Keratinocyte (primary cell): Measurements from ENCODE around the gene CLCN7. TPM values are rescaled to one million over a fixed set of nuclear protein-coding genes. Genes with fewer than 3 reads are reported as not detected.

ENCODE experiments used
- DNase-seq: peaks from one replicate; pipeline ENCODE4 v3.0.0-alpha.2; 2011; ENCODE audit warnings: low read depth, missing footprints, low spot score
- FAIRE-seq: peaks from 2 replicates; lab custom pipeline; 2011; peaks lifted over from hg19 to GRCh38; lab: Jason Lieb, UNC
- H2AFZ ChIP-seq: 2 replicates; pipeline ENCODE4 v1.6.0; 2012; ENCODE audit warnings: low read length, control low read depth, inconsistent platforms; ENCODE audit not compliant: control insufficient read depth
- H3K27ac ChIP-seq: 2 replicates; pipeline ENCODE4 v1.5.1; 2011; ENCODE audit warnings: low read length; ENCODE audit not compliant: control insufficient read depth, insufficient read depth
- H3K27me3 ChIP-seq: 3 replicates; pipeline ENCODE4 v1.6.0; 2011; ENCODE audit warnings: low read length; ENCODE audit not compliant: control insufficient read depth, insufficient read depth; ENCODE audit errors: extremely low read depth
- H3K36me3 ChIP-seq, 2 experiments: 2 replicates in 1 of 2; 3 replicates in 1 of 2; pipeline ENCODE4 v1.5.1; 2011; ENCODE audit warnings: low read length in 2 of 2, mild to moderate bottlenecking in 1 of 2; ENCODE audit not compliant: control insufficient read depth in 2 of 2, insufficient read depth in 2 of 2; ENCODE audit errors: extremely low read depth in 1 of 2
- H3K4me1 ChIP-seq: 3 replicates; pipeline ENCODE4 v1.5.1; 2011; ENCODE audit warnings: low read length; ENCODE audit not compliant: control insufficient read depth, insufficient read depth; ENCODE audit errors: extremely low read depth
- H3K4me2 ChIP-seq: 3 replicates; pipeline ENCODE4 v1.6.0; 2011; ENCODE audit warnings: low read depth, low read length; ENCODE audit not compliant: control insufficient read depth, insufficient read depth; ENCODE audit errors: extremely low read depth
- H3K4me3 ChIP-seq, 3 experiments: fragments of 200-600 bp in 1 of 3; sonication (generic) in 1 of 3; 2 replicates in 2 of 3; 3 replicates in 1 of 3; pipeline ENCODE4 v1.5.1; 2011 to 2016; ENCODE audit warnings: low read length in 3 of 3, mild to moderate bottlenecking in 3 of 3, control low read depth in 2 of 3, inconsistent platforms in 1 of 3, low read depth in 1 of 3, mixed read lengths in 1 of 3, mixed run types in 1 of 3, moderate library complexity in 1 of 3; ENCODE audit not compliant: control insufficient read depth in 2 of 3, insufficient read depth in 2 of 3; ENCODE audit errors: extremely low read depth in 1 of 3
- H3K79me2 ChIP-seq: 2 replicates; pipeline ENCODE4 v1.6.0; 2012; ENCODE audit warnings: low read length; ENCODE audit not compliant: control insufficient read depth, insufficient read depth
- H3K9ac ChIP-seq: 3 replicates; pipeline ENCODE4 v1.6.0; 2011; ENCODE audit warnings: low read length; ENCODE audit not compliant: control insufficient read depth, insufficient read depth; ENCODE audit errors: extremely low read depth
- H3K9me1 ChIP-seq: 3 replicates; pipeline ENCODE4 v1.6.0; 2011; ENCODE audit warnings: low read length; ENCODE audit not compliant: control insufficient read depth, insufficient read depth; ENCODE audit errors: extremely low read depth
- H3K9me3 ChIP-seq: 2 replicates; pipeline ENCODE4 v1.5.1; 2012; ENCODE audit warnings: low read depth, low read length; ENCODE audit not compliant: control insufficient read depth
- H4K20me1 ChIP-seq: 3 replicates; pipeline ENCODE4 v1.6.0; 2011; ENCODE audit warnings: low read length; ENCODE audit not compliant: control insufficient read depth, insufficient read depth; ENCODE audit errors: extremely low read depth
- CTCF ChIP-seq, 3 experiments: IDR thresholded peaks in 1 of 3; conservative IDR thresholded peaks in 1 of 3; optimal IDR thresholded peaks in 1 of 3; 2 replicates in 2 of 3; 3 replicates in 1 of 3; pipeline versions ENCODE3 to v1.5.1; 2011; ENCODE audit warnings: low read length in 3 of 3, mild to moderate bottlenecking in 3 of 3, moderate library complexity in 2 of 3, control low read depth in 1 of 3, inconsistent platforms in 1 of 3; ENCODE audit not compliant: insufficient read depth in 2 of 3; ENCODE audit errors: extremely low read depth in 1 of 3
- EZH2 ChIP-seq: IDR thresholded peaks from one replicate; pipeline ENCODE4 v1.6.1; 2012; ENCODE audit warnings: inconsistent platforms, mild to moderate bottlenecking, low read length, moderate library complexity
- dilution Hi-C: fragments of 300-500 bp; cut with MboI; formaldehyde crosslinking; loops from one replicate; pipeline ENCODE4 v1.7.0; 2020; ENCODE audit warnings: low sequenced_read_pairs; ENCODE audit not compliant: extremely low pct_ligation_motif_present
- polyA plus RNA-seq, 5 experiments: library from polyadenylated mRNA; depleted of rRNA in 3 of 5; stranded (reverse) in 3 of 5; stranded (forward) in 1 of 5; unstranded in 1 of 5; fragments of >200 nt; gene quantifications; 1 replicate in 1 of 5; 2 replicates in 3 of 5; 3 replicates in 1 of 5; pipeline versions ENCODE4 v1.2.1 to v1.2.3, GENCODE V29; 2011 to 2012; ENCODE audit warnings: missing spikeins in 2 of 5, low read depth in 1 of 5, low replicate concordance in 1 of 5

CLCN7 gene
- polyA plus RNA-seq, 1 donor (not counting 4 experiments of a cell fraction or from before 2014, with no cell fraction given), result 13.3 TPM

GRCh38 chr16:1491327-1491726 lies 16.5 kb upstream of the CLCN7 start:
- Histone ChIP-seq H3K79me2 (peaks cover 22% of the 10 kb centered on the region), H4K20me1 (no peaks in the 10 kb centered on the region), H3K4me3 (no peak overlapping the region), H3K9me3 (no peaks in the 10 kb centered on the region), H3K27ac (no peak overlapping the region), H3K9me1 (no peaks in the 10 kb centered on the region), H2AFZ (peak overlapping the region; percentile 74), H3K4me2 (peak overlapping the region; percentile 3), H3K36me3 (peaks cover 0 to 4% of the 10 kb centered on the region in 2 experiments), H3K9ac (peak overlapping the region; percentile 31), H3K27me3 (no peaks in the 10 kb centered on the region), H3K4me1 (peaks cover 19% of the 10 kb centered on the region)
- FAIRE-seq (peak; percentile 73), DNase-seq (no peak)
- dilution Hi-C loops, result no loop called here
- peak; percentile 28 to 40 (median 30) for TF ChIP-seq CTCF (optimal IDR thresholded peaks at IDR 0.05 in 1 of 3, IDR thresholded peaks at IDR 0.05 in 1 of 3, conservative IDR thresholded peaks at IDR 0.05 in 1 of 3; ENCODE audit: extremely low read depth in 1 of 3, insufficient read depth in 2 of 3, low read length in 3 of 3)
- no peak for TF ChIP-seq EZH2

- peaks cover 6% of the 10 kb centered on the region for H3K79me2 ChIP-seq
- H3K27ac ChIP-seq, result no peak overlapping the region
- H3K4me1 ChIP-seq, result peaks cover 13% of the 10 kb centered on the region
- DNase-seq, result no peak
- no peaks in the 10 kb centered on the region for H3K9me1 ChIP-seq
- H3K4me2 ChIP-seq, result no peak overlapping the region
- H3K36me3 ChIP-seq, result no peaks in the 10 kb centered on the region
- no peak for TF ChIP-seq CTCF (optimal IDR thresholded peaks at IDR 0.05 in 1 of 3, IDR thresholded peaks at IDR 0.05 in 1 of 3, conservative IDR thresholded peaks at IDR 0.05 in 1 of 3; ENCODE audit: extremely low read depth in 1 of 3, insufficient read depth in 2 of 3, low read length in 3 of 3)
- no peak for TF ChIP-seq EZH2
- FAIRE-seq, result no peak
- dilution Hi-C loops, result no loop called here
- H3K4me3 ChIP-seq, result no peak overlapping the region
- H2AFZ ChIP-seq, result no peak overlapping the region
- H3K9ac ChIP-seq, result no peak overlapping the region
- H3K27me3 ChIP-seq, result no peaks in the 10 kb centered on the region
- no peaks in the 10 kb centered on the region for H4K20me1 ChIP-seq
- H3K9me3 ChIP-seq, result no peaks in the 10 kb centered on the region
Measured at GRCh38 chr16:1489077-1489476, 14.2 kb upstream of the CLCN7 start.
